ENCODE results near the gene DPYSL4. TPM values are rescaled to one million over a fixed set of nuclear protein-coding genes. Genes with fewer than 3 reads are reported as not detected.

DPYSL4 gene
- polyA plus RNA-seq (2013, experiment 1 of 4), result 23.7 TPM
- polyA plus RNA-seq (2013, experiment 2 of 4), result 22.3 TPM
- 16.5 TPM for polyA plus RNA-seq (2013, experiment 3 of 4)
- 20.5 TPM for polyA plus RNA-seq (2013, experiment 4 of 4)

DNA sequence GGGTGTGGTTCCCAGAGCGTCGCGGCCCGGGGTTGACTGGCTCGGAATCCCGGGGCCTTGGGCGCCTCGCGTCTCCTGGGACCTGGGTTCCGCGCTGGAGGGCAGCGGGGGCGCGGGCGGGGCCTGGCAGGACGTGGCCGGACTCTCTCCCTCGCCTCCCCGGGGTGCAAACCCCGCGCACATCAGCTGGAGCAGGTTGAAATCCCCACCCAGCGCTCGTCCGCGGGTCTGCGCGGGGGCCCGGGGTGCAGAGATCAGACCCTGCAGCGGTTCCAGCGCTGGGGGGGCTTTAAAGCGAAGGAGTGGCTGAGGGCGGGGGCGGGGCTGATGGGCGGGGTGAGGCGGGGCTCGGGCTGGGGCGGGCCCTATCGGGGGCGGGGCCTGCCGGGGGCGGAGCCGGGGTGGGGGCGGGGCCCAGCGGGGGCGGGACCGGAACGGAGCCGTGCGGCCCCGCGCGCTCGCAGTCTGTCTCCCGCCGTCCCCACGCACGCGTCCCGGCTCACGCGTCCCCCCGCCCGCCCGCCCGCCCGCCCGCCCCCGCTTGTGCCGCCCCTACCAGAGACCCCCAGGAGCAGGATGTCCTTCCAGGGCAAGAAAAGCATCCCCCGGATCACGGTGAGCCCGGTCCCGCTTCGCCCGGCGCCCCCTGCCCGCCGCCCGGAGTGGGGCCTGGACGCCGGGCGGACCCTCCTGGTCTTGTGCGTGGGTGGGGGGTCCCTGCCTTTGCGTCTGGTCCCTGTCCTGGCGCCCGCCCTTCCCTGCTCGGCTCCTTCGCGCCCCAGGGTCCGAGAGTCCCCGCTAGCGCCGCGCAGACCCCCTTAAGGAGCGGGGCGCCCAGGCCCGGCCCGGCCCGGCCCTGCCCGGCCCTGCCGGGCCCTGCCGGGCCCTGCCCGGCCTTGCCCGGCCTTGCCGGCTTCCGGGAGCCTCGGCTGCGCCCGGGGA, at the start of gene DPYSL4:
Gene DPYSL4, plus strand, starts transcription at position 461 of the 942 bp plus-strand sequence. Its CDS starts 116 bp downstream, at position 577.
- 1% methylated on average over 107 to 109 of the region's 109 CpGs for WGBS, 2 experiments
- Histone ChIP-seq H3K9me3 (ENCODE audit: control insufficient read depth, low read length) (no peaks in the 10 kb centered on the region), H3K27me3 (ENCODE audit: control insufficient read depth, insufficient read depth, low read length, poor library complexity, severe bottlenecking) (peaks cover 76% of the 10 kb centered on the region), H3K36me3 (ENCODE audit: control insufficient read depth, insufficient read depth, low read length) (no peaks in the 10 kb centered on the region), H3K27ac (ENCODE audit: insufficient read depth, low read depth, low read length, poor library complexity, severe bottlenecking) (no peak within 1 kb of the TSS), H3K4me3 (ENCODE audit: insufficient read depth, low read depth, low read length) (peak within 1 kb of the TSS; percentile 55), H3K4me1 (ENCODE audit: control insufficient read depth, insufficient read depth, low read length) (no peaks in the 10 kb centered on the region)

GRCh38 chr10:132137111-132138072, 49.4 kb upstream of the DPYSL4 start:
- H3K27me3 ChIP-seq (ENCODE audit: control insufficient read depth, insufficient read depth, low read length, poor library complexity, severe bottlenecking), result no peaks in the 10 kb centered on the region
- H3K4me3 ChIP-seq (ENCODE audit: insufficient read depth, low read depth, low read length), result no peak overlapping the region
- no peaks in the 10 kb centered on the region for H3K9me3 ChIP-seq (ENCODE audit: control insufficient read depth, low read length)
- H3K4me1 ChIP-seq (ENCODE audit: control insufficient read depth, insufficient read depth, low read length), result peaks cover 6% of the 10 kb centered on the region
- H3K36me3 ChIP-seq (ENCODE audit: control insufficient read depth, insufficient read depth, low read length), result no peaks in the 10 kb centered on the region
- H3K27ac ChIP-seq (ENCODE audit: insufficient read depth, low read depth, low read length, poor library complexity, severe bottlenecking), result no peak overlapping the region
- 93 to 95% methylated on average over 40 of the region's 40 CpGs for WGBS, 2 experiments

- Histone ChIP-seq H3K27ac (ENCODE audit: insufficient read depth, low read depth, low read length, poor library complexity, severe bottlenecking) (no peak overlapping the region), H3K4me1 (ENCODE audit: control insufficient read depth, insufficient read depth, low read length) (peaks cover 8% of the 10 kb centered on the region), H3K27me3 (ENCODE audit: control insufficient read depth, insufficient read depth, low read length, poor library complexity, severe bottlenecking) (no peaks in the 10 kb centered on the region), H3K4me3 (ENCODE audit: insufficient read depth, low read depth, low read length) (no peak overlapping the region), H3K9me3 (ENCODE audit: control insufficient read depth, low read length) (no peaks in the 10 kb centered on the region), H3K36me3 (ENCODE audit: control insufficient read depth, insufficient read depth, low read length) (no peaks in the 10 kb centered on the region)
- WGBS, 2 experiments, result 96 to 97% methylated on average over 40 of the region's 40 CpGs
Measured at GRCh38 chr10:132138133-132138532, 48.6 kb upstream of the DPYSL4 start.

- 96 to 97% methylated on average over 12 of the region's 12 CpGs for WGBS, 2 experiments
- H3K9me3 ChIP-seq (ENCODE audit: control insufficient read depth, low read length), result no peaks in the 10 kb centered on the region
- H3K4me3 ChIP-seq (ENCODE audit: insufficient read depth, low read depth, low read length), result no peak overlapping the region
Measured at GRCh38 chr10:132138596-132138995, 48.2 kb upstream of the DPYSL4 start.

DNA sequence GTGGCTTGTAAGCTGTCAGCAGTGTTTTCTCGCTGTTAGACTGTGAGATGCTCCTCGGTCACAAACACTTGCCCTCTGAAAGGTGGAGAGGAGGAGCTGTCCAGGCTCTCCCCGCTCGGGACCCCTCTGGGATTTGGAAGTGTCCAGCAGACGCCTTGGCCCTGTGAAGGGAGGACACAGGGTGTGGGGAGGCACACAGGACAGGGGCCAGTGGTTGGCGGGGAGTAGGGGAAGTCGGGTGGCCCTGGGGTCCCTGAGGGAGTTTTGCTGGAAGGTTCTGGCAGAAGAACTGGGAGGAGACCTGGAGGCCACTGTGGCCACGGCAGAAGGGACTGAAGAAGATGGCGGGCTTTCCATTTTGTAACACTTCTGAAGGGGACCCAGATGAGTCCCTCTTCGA, 47.2 kb upstream of the DPYSL4 start:
- H3K27me3 ChIP-seq (ENCODE audit: control insufficient read depth, insufficient read depth, low read length, poor library complexity, severe bottlenecking), result no peaks in the 10 kb centered on the region
- no peak overlapping the region for H3K4me3 ChIP-seq (ENCODE audit: insufficient read depth, low read depth, low read length)
- 93% methylated on average over 10 of the region's 10 CpGs for WGBS, 2 experiments
- H3K27ac ChIP-seq (ENCODE audit: insufficient read depth, low read depth, low read length, poor library complexity, severe bottlenecking), result no peak overlapping the region
- no peaks in the 10 kb centered on the region for H3K9me3 ChIP-seq (ENCODE audit: control insufficient read depth, low read length)
- peaks cover 7% of the 10 kb centered on the region for H3K4me1 ChIP-seq (ENCODE audit: control insufficient read depth, insufficient read depth, low read length)
- no peaks in the 10 kb centered on the region for H3K36me3 ChIP-seq (ENCODE audit: control insufficient read depth, insufficient read depth, low read length)

More at GRCh38 chr10:132138596-132138995, 48.2 kb upstream of the DPYSL4 start:
- H3K27ac ChIP-seq (ENCODE audit: insufficient read depth, low read depth, low read length, poor library complexity, severe bottlenecking), result no peak overlapping the region
- no peaks in the 10 kb centered on the region for H3K36me3 ChIP-seq (ENCODE audit: control insufficient read depth, insufficient read depth, low read length)
- peaks cover 7% of the 10 kb centered on the region for H3K4me1 ChIP-seq (ENCODE audit: control insufficient read depth, insufficient read depth, low read length)
- H3K27me3 ChIP-seq (ENCODE audit: control insufficient read depth, insufficient read depth, low read length, poor library complexity, severe bottlenecking), result no peaks in the 10 kb centered on the region

GRCh38 chr10:132140167-132140925, 46.4 kb upstream of the DPYSL4 start:
- WGBS, 2 experiments, result 94 to 95% methylated on average over 42 of the region's 42 CpGs
- Histone ChIP-seq H3K27me3 (ENCODE audit: control insufficient read depth, insufficient read depth, low read length, poor library complexity, severe bottlenecking) (no peaks in the 10 kb centered on the region), H3K27ac (ENCODE audit: insufficient read depth, low read depth, low read length, poor library complexity, severe bottlenecking) (no peak overlapping the region), H3K4me1 (ENCODE audit: control insufficient read depth, insufficient read depth, low read length) (peaks cover 7% of the 10 kb centered on the region), H3K9me3 (ENCODE audit: control insufficient read depth, low read length) (no peaks in the 10 kb centered on the region), H3K36me3 (ENCODE audit: control insufficient read depth, insufficient read depth, low read length) (no peaks in the 10 kb centered on the region), H3K4me3 (ENCODE audit: insufficient read depth, low read depth, low read length) (no peak overlapping the region)

DNA sequence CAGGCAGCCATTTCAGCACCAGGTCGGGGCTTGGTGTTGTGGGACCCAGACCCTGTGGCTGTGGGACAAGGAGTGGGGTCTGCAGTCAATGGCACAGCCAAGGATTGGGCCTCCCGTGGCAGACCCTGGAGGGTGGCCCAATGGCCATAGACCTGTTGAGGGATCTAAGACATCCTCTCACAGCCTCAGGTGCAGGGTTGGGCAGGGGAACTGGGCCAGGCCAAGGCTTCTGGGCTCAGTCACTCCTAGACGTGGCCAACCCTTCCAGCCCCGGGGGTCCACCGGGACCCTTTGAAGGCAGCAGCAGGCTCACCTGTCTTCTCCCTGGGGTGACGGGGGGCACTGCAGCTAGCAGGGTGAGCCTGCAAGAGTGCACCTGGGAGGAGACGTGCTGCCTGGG, 45.7 kb upstream of the DPYSL4 start:
- Histone ChIP-seq H3K36me3 (ENCODE audit: control insufficient read depth, insufficient read depth, low read length) (no peaks in the 10 kb centered on the region), H3K4me1 (ENCODE audit: control insufficient read depth, insufficient read depth, low read length) (peaks cover 7% of the 10 kb centered on the region), H3K27ac (ENCODE audit: insufficient read depth, low read depth, low read length, poor library complexity, severe bottlenecking) (no peak overlapping the region), H3K9me3 (ENCODE audit: control insufficient read depth, low read length) (no peaks in the 10 kb centered on the region), H3K27me3 (ENCODE audit: control insufficient read depth, insufficient read depth, low read length, poor library complexity, severe bottlenecking) (no peaks in the 10 kb centered on the region), H3K4me3 (ENCODE audit: insufficient read depth, low read depth, low read length) (no peak overlapping the region)
- 85 to 89% methylated on average over 7 of the region's 7 CpGs for WGBS, 2 experiments

DNA sequence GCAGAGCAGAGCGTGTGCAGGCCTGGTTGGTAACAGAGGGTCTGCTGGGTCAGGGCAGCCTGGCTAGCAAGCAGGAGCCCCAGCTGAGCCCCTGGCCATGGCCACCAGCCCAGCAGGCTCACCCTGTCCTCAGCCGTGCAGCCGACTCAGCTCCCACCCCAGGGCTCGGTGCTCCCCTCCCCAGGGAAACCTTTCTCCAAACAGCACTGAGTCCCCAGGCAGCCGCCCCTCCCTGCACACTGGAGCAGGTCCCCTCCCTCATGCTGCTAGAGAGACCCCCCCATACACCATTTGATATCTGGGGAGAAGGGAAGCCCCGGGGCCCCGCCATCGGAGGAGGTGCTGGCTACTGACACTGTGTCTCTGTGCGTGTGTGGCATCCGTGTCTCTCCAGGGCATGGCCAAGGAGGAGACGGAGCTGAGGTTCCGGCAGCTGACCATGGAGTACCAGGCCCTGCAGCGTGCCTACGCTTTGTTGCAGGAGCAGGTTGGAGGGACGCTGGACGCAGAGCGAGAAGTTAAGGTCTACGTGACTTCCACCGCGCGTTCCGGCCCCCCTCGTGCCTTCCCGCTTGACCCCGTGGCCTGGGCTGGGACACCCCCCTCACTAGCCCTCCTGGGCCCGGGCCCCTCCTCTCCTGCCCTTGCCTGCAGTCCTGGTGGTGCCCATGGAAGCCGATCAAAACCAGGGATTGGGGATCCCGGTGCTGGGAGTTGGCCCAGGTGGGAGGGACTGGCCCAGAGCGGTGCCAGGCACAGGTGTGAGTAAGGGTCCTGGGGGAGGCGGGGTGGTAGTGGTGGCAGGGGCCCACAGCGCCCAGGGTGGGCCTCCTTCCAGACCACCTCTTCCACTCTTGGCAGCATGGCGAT, 45.0 kb upstream of the DPYSL4 start:
- Histone ChIP-seq H3K27ac (ENCODE audit: insufficient read depth, low read depth, low read length, poor library complexity, severe bottlenecking) (no peak overlapping the region), H3K36me3 (ENCODE audit: control insufficient read depth, insufficient read depth, low read length) (no peaks in the 10 kb centered on the region), H3K9me3 (ENCODE audit: control insufficient read depth, low read length) (no peaks in the 10 kb centered on the region), H3K4me3 (ENCODE audit: insufficient read depth, low read depth, low read length) (no peak overlapping the region), H3K27me3 (ENCODE audit: control insufficient read depth, insufficient read depth, low read length, poor library complexity, severe bottlenecking) (no peaks in the 10 kb centered on the region), H3K4me1 (ENCODE audit: control insufficient read depth, insufficient read depth, low read length) (peaks cover 7% of the 10 kb centered on the region)
- 91 to 92% methylated on average over 32 of the region's 32 CpGs for WGBS, 2 experiments
